Thymus (tissue), 11 donors: ENCODE results near the gene KIAA1217. TPM values are rescaled to one million over a fixed set of nuclear protein-coding genes. Genes with fewer than 3 reads are reported as not detected.

Experiments used
- DNase-seq, 9 donors: peaks; one replicate each; pipeline ENCODE4 v3.0.0-alpha.2; 2013; ENCODE audit warnings: low spot score in 9 of 9, low read depth in 6 of 9, missing footprints in 1 of 9
- H3K27ac ChIP-seq, 2 donors: one replicate each; pipeline ENCODE4 v1.5.1; 2013; ENCODE audit warnings: control low read depth in 1 of 2, low read depth in 1 of 2, low read length in 1 of 2, mild to moderate bottlenecking in 1 of 2, moderate library complexity in 1 of 2
- H3K27me3 ChIP-seq, 2 donors: one replicate each; pipeline ENCODE4 v1.5.1; 2013; ENCODE audit warnings: low read length in 1 of 2; ENCODE audit not compliant: control insufficient read depth in 2 of 2, insufficient read depth in 1 of 2
- H3K36me3 ChIP-seq, 2 donors: one replicate each; pipeline ENCODE4 v1.5.1; 2013; ENCODE audit warnings: low read length in 1 of 2, mild to moderate bottlenecking in 1 of 2, moderate library complexity in 1 of 2; ENCODE audit not compliant: control insufficient read depth in 2 of 2, insufficient read depth in 2 of 2
- H3K4me1 ChIP-seq, 2 donors: one replicate each; pipeline ENCODE4 v1.5.1; 2013; ENCODE audit warnings: low read length in 2 of 2; ENCODE audit not compliant: control insufficient read depth in 2 of 2, insufficient read depth in 2 of 2
- H3K4me3 ChIP-seq, 2 donors: one replicate each; pipeline ENCODE4 v1.5.1; 2013; ENCODE audit warnings: low read length in 2 of 2, control low read depth in 1 of 2, mild to moderate bottlenecking in 1 of 2
- H3K9me3 ChIP-seq, 2 donors: one replicate each; pipeline ENCODE4 v1.5.1; 2013; ENCODE audit warnings: low read length in 1 of 2, mild to moderate bottlenecking in 1 of 2; ENCODE audit not compliant: control insufficient read depth in 2 of 2, insufficient read depth in 1 of 2
- WGBS: extraction: QIAGEN DNeasy Blood & Tissue Kit; methylation state at CpG from one replicate; pipeline ENCODE4 v1.1.7; 2013; 5-methylcytosine and 5-hydroxymethylcytosine counted together
- polyA plus RNA-seq: library from polyadenylated mRNA; stranded (reverse); fragments of 200-250 nt; gene quantifications from one replicate; pipeline ENCODE4 v1.2.3, GENCODE V29; 2013
- total RNA-seq: library from RNA; stranded (reverse); fragments of 120-200 nt; gene quantifications from one replicate; pipeline ENCODE4 v1.2.4, GENCODE V29; 2013
- donor health status: healthy.

Gene KIAA1217
- total and polyA plus RNA-seq, 2 donors, result 9.7 to 30.5 TPM

- Histone ChIP-seq H3K4me3 (no peak overlapping the region), H3K9me3 (no peaks in the 10 kb centered on the region), H3K27ac (peak overlapping the region in 1 of 2 donors; percentile 11), H3K27me3 (peaks cover under 1% of the 10 kb centered on the region in 2 donors), H3K36me3 (no peaks in the 10 kb centered on the region), H3K4me1 (peaks cover 0 to 5% of the 10 kb centered on the region in 2 donors)
- no peak for DNase-seq
- 84% methylated on average over 4 of the region's 4 CpGs for WGBS
Measured at GRCh38 chr10:24215196-24215595, 6.3 kb downstream of the KIAA1217 start.

DNA sequence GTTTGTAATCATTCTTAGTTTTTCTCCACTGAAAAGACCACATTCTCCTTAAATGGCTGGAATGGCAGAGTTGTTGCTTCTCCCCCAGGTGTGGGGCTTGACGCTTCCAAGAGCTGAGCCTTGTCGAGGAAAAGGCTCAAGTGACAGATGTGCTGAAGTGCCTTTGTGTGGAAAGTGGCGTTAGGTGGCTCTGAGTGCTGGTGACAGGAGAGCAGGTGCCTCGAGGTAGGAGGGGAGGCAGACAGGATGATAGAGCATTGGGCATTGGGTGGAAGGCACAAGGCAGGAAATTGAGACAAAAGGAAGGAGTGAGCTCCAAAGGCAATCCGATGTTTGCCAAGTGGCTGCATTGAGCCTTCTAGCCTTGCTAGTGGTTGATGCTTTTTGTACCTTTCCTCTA lies 6.7 kb downstream of the KIAA1217 start:
- H3K27ac ChIP-seq, result no peak overlapping the region
- peaks cover 0 to 5% of the 10 kb centered on the region in 2 donors for H3K4me1 ChIP-seq
- no peaks in the 10 kb centered on the region for H3K27me3 ChIP-seq
- H3K36me3 ChIP-seq, result no peaks in the 10 kb centered on the region
- no peak overlapping the region for H3K4me3 ChIP-seq
- H3K9me3 ChIP-seq, result no peaks in the 10 kb centered on the region
- 79% methylated on average over 5 of the region's 5 CpGs for WGBS
- no peak for DNase-seq

GRCh38 chr10:24219963-24220362 lies 11.0 kb downstream of the KIAA1217 start:
- DNase-seq, result no peak
- Histone ChIP-seq H3K4me1 (peaks cover 0 to under 1% of the 10 kb centered on the region in 2 donors), H3K9me3 (no peaks in the 10 kb centered on the region), H3K4me3 (no peak overlapping the region), H3K27ac (no peak overlapping the region), H3K36me3 (no peaks in the 10 kb centered on the region), H3K27me3 (no peaks in the 10 kb centered on the region)
- WGBS, result 84% methylated on average over 3 of the region's 3 CpGs

DNA sequence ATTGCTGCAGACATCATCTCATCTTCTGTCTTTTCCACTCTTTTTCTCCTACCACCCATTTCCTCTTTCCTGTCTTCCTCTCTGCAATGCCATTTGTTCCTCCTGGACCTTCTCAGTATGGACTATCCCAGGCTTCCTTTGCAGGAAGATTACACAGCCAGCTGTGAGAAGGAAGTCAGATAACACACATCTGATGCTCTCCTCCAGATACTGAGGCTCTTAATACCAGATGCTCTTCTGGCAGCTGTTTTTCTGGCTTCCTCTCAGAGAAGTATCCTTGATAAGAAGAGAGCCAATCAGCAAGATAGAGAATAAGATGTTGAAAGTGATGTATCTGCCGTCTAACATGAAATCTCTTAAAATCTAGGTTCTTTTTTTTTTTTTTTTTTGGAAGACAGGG lies 14.4 kb downstream of the KIAA1217 start:
- H3K27ac ChIP-seq, result no peak overlapping the region
- no peaks in the 10 kb centered on the region for H3K9me3 ChIP-seq
- DNase-seq, result no peak
- no peak overlapping the region for H3K4me3 ChIP-seq
- H3K27me3 ChIP-seq, result no peaks in the 10 kb centered on the region
- no peaks in the 10 kb centered on the region for H3K36me3 ChIP-seq
- no peaks in the 10 kb centered on the region for H3K4me1 ChIP-seq
- 85% methylated on average over 1 of the region's 1 CpG for WGBS

GRCh38 chr10:24223953-24224352 lies 15.0 kb downstream of the KIAA1217 start:
- H3K4me3 ChIP-seq, result no peak overlapping the region
- H3K27ac ChIP-seq, result no peak overlapping the region
- no peaks in the 10 kb centered on the region for H3K9me3 ChIP-seq
- H3K4me1 ChIP-seq, result no peaks in the 10 kb centered on the region
- H3K27me3 ChIP-seq, result no peaks in the 10 kb centered on the region
- 87% methylated on average over 3 of the region's 3 CpGs for WGBS
- no peaks in the 10 kb centered on the region for H3K36me3 ChIP-seq
- no peak for DNase-seq

DNA sequence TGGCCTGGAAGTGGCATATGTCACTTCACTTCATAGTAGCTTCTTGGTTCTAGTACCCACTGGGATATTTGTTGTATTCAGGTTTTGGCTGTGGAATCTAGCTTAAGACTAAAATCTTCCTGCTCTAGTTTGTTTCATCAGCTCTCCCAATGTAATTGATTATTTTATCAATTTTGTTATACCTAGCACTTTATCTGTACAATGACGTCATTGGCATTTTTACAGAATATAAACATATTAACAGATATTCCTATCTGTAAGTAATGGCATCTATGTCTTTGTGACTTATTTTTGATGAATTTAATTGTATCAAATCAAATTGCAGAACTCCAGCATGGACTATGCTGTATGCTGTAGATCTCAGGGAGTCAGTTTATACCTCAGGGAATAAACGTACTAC lies 19.7 kb downstream of the KIAA1217 start:
- no peak overlapping the region for H3K4me3 ChIP-seq
- no peak overlapping the region for H3K27ac ChIP-seq
- no peaks in the 10 kb centered on the region for H3K27me3 ChIP-seq
- no peaks in the 10 kb centered on the region for H3K36me3 ChIP-seq
- no peaks in the 10 kb centered on the region for H3K9me3 ChIP-seq
- DNase-seq, result no peak
- no peaks in the 10 kb centered on the region for H3K4me1 ChIP-seq
- WGBS, result 96% methylated on average over 2 of the region's 2 CpGs

- 95% methylated on average over 3 of the region's 3 CpGs for WGBS
- DNase-seq, result no peak
- Histone ChIP-seq H3K4me3 (no peak overlapping the region), H3K27me3 (no peaks in the 10 kb centered on the region), H3K9me3 (no peaks in the 10 kb centered on the region), H3K4me1 (no peaks in the 10 kb centered on the region), H3K36me3 (no peaks in the 10 kb centered on the region), H3K27ac (no peak overlapping the region)
Measured at GRCh38 chr10:24229909-24230308, 21.0 kb downstream of the KIAA1217 start.

GRCh38 chr10:24231200-24231599 lies 22.3 kb downstream of the KIAA1217 start:
- no peak overlapping the region for H3K27ac ChIP-seq
- no peaks in the 10 kb centered on the region for H3K4me1 ChIP-seq
- no peaks in the 10 kb centered on the region for H3K27me3 ChIP-seq
- no peaks in the 10 kb centered on the region for H3K36me3 ChIP-seq
- H3K4me3 ChIP-seq, result no peak overlapping the region
- no peak for DNase-seq
- WGBS, result 94% methylated on average over 8 of the region's 8 CpGs
- H3K9me3 ChIP-seq, result no peaks in the 10 kb centered on the region

- Histone ChIP-seq H3K9me3 (no peaks in the 10 kb centered on the region), H3K27ac (no peak overlapping the region), H3K27me3 (no peaks in the 10 kb centered on the region), H3K36me3 (no peaks in the 10 kb centered on the region), H3K4me3 (no peak overlapping the region), H3K4me1 (no peaks in the 10 kb centered on the region)
- DNase-seq, result no peak
- 96% methylated on average over 1 of the region's 1 CpG for WGBS
Measured at GRCh38 chr10:24234784-24235183, 25.8 kb downstream of the KIAA1217 start.

DNA sequence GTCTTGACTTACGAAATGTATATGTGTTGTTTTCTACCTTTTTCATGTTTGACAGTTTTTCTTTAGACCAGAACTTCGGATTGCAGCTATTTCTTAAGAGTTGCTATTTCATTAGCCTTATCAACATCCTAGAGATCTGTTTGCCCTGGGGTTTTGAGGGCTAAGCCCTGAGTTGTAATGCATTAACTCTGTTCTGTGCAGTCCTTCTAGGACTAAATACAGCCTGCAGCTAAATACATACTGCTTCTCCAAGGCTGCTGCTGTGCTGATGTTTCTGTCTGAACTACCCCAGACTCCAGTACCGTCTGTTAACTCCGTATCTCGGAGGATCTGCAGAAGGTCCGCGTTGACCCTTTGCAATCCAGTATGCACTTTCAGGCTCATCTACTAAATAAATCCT lies 26.5 kb downstream of the KIAA1217 start:
- no peaks in the 10 kb centered on the region for H3K4me1 ChIP-seq
- H3K27ac ChIP-seq, result no peak overlapping the region
- H3K9me3 ChIP-seq, result no peaks in the 10 kb centered on the region
- H3K27me3 ChIP-seq, result no peaks in the 10 kb centered on the region
- no peak for DNase-seq
- H3K36me3 ChIP-seq, result no peaks in the 10 kb centered on the region
- WGBS, result 88% methylated on average over 7 of the region's 7 CpGs
- no peak overlapping the region for H3K4me3 ChIP-seq
